SK-N-SH treated with all-trans-retinoic acid at 6 μM for 48 hours (cell line): ENCODE data around the gene SYT7.

Experiments
- BACH2 ChIP-seq: fragments of 250-450 bp; sonication (Bioruptor Pico); IDR thresholded peaks from 2 replicates; pipeline ENCODE4 v1.9.0; 2021; ENCODE audit warnings: mild to moderate bottlenecking, borderline replicate concordance
- CREB5 ChIP-seq: fragments of 250-450 bp; sonication (Bioruptor Pico); IDR thresholded peaks from 2 replicates; pipeline ENCODE4 v1.5.1; 2020; ENCODE audit warnings: low read depth, mild to moderate bottlenecking, moderate library complexity
- PATZ1 ChIP-seq: fragments of 250-450 bp; sonication (Bioruptor Pico); IDR thresholded peaks from 2 replicates; pipeline ENCODE4 v1.8.0; 2020; ENCODE audit warnings: mild to moderate bottlenecking, moderate library complexity, borderline replicate concordance
- PPARA ChIP-seq: fragments of 250-450 bp; sonication (Bioruptor Pico); IDR thresholded peaks from 2 replicates; pipeline ENCODE4 v1.5.0; 2020; ENCODE audit warnings: mild to moderate bottlenecking, borderline replicate concordance
- RARB ChIP-seq: fragments of 250-450 bp; sonication (Bioruptor Pico); IDR thresholded peaks from 2 replicates; pipeline ENCODE4 v1.8.0; 2021; ENCODE audit warnings: mild to moderate bottlenecking, moderate library complexity
- ZFP3 ChIP-seq: fragments of 250-450 bp; sonication (Bioruptor Pico); IDR thresholded peaks from 2 replicates; pipeline ENCODE4 v1.5.0; 2020; ENCODE audit warnings: mild to moderate bottlenecking, moderate library complexity
- ZNF565 ChIP-seq: fragments of 450-650 bp; formaldehyde crosslinking; conservative IDR thresholded peaks from 2 replicates; pipeline ENCODE4 v1.5.0; 2020; ENCODE audit warnings: low read depth, mild to moderate bottlenecking, moderate library complexity
- ZNF8 ChIP-seq: fragments of 450-650 bp; formaldehyde crosslinking; IDR thresholded peaks from 2 replicates; pipeline ENCODE4 v1.5.0; 2020; ENCODE audit warnings: mild to moderate bottlenecking, moderate library complexity

- TF ChIP-seq PATZ1 (CRISPR knock-in tag) (no peak), ZNF565 (CRISPR knock-in tag) (no peak), RARB (CRISPR knock-in tag) (no peak), BACH2 (CRISPR knock-in tag) (no peak), CREB5 (no peak), ZFP3 (CRISPR knock-in tag) (no peak), PPARA (CRISPR knock-in tag) (no peak), ZNF8 (CRISPR knock-in tag) (no peak)
These were observed 7.9 kb upstream of the SYT7 start for GRCh38 chr11:61588728-61589191.
